Measurements from ENCODE around the gene MFSD2A. TPM values are rescaled to one million over a fixed set of nuclear protein-coding genes. Genes with fewer than 3 reads are reported as not detected.
A peak's percentile ranks its signal among the peaks of the same experiment; 100 is the strongest.

MFSD2A gene
- total RNA-seq, 1 experiment from 2014 or later: 19.9 TPM

GRCh38 chr1:39977202-39977601, 22.3 kb downstream of the MFSD2A start:
- Histone ChIP-seq H3K14ac (ENCODE audit: insufficient read depth, low read length) (no peak overlapping the region), H3K23me2 (ENCODE audit: insufficient read length, low read depth, low read length, poor library complexity, severe bottlenecking) (no peaks in the 10 kb centered on the region), H3K4me1 (ENCODE audit: insufficient read depth, low read length) (no peaks in the 10 kb centered on the region; the same call in 1 of the 2 replicates), H2AK5ac (ENCODE audit: insufficient read length, low read length) (no peak overlapping the region), H3K79me1 (ENCODE audit: insufficient read depth, low read depth, low read length, poor library complexity, severe bottlenecking) (no peaks in the 10 kb centered on the region), H3K18ac (ENCODE audit: insufficient read length, low read depth, low read length) (no peak overlapping the region), H3K9me3 (ENCODE audit: control insufficient read depth, low read depth, low read length) (no peaks in the 10 kb centered on the region), H2BK120ac (ENCODE audit: low read depth, low read length, poor library complexity, severe bottlenecking) (no peak overlapping the region), H3T11ph (ENCODE audit: low read length) (peak overlapping the region; percentile 78), H2BK20ac (ENCODE audit: low read depth, low read length, poor library complexity, severe bottlenecking) (no peak overlapping the region), H3K4ac (ENCODE audit: low read depth, low read length) (no peak overlapping the region; the same call in 1 of the 2 replicates), H4K20me1 (ENCODE audit: control insufficient read depth, insufficient read depth, insufficient read length) (no peaks in the 10 kb centered on the region), H3K79me2 (ENCODE audit: insufficient read depth, low read length) (no peaks in the 10 kb centered on the region), H2BK12ac (ENCODE audit: insufficient read length, low read depth, low read length) (no peak overlapping the region), H3K23ac (ENCODE audit: insufficient read length, low read depth, low read length) (no peak overlapping the region), H3K27ac (ENCODE audit: insufficient read length, low read depth, low read length) (peak overlapping the region; percentile 32), H3K56ac (ENCODE audit: insufficient read length, low read depth, low read length) (no peak overlapping the region), H3K4me2 (ENCODE audit: insufficient read depth, insufficient read length, low read length) (no peak overlapping the region), H2BK15ac (ENCODE audit: low read depth, low read length) (no peak overlapping the region), H4K91ac (ENCODE audit: insufficient read length, low read depth, low read length) (no peak overlapping the region), H2AFZ (ENCODE audit: low read length) (no peak overlapping the region), H4K5ac (ENCODE audit: insufficient read length, low read depth, low read length) (no peak overlapping the region), H2BK5ac (ENCODE audit: insufficient read length, low read length) (no peak overlapping the region), H3K9ac (ENCODE audit: extremely low read depth, insufficient read length, low read length) (no peak overlapping the region), H4K8ac (replicated peaks; ENCODE audit: insufficient read length, low read depth, low read length) (no peak overlapping the region), H3K27me3 (ENCODE audit: insufficient read depth, low read length) (no peaks in the 10 kb centered on the region)
- no peak overlapping the region for H3K4me3 Mint-ChIP-seq
- no peaks in the 10 kb centered on the region; the same call in 1 of the 2 replicates for H3K27me3 Mint-ChIP-seq (ENCODE audit: low read depth)
- no peak for DNase-seq
- peaks cover 40 to 47% of the 10 kb centered on the region in 2 experiments for H3K4me1 Mint-ChIP-seq
- no peak for TF ChIP-seq CTCF (conservative IDR thresholded peaks at IDR 0.05)
- WGBS (ENCODE audit: extremely low coverage, insufficient read length, low lambda C conversion rate): 100% methylated on average over 1 of the region's 1 CpG
- H3K9me3 Mint-ChIP-seq: peaks cover 5% of the 10 kb centered on the region in 2 experiments; a peak in 3 of 5 replicates
- peak overlapping the region in 1 of 3 experiments; percentile 83; a peak in 2 of 7 replicates for H3K27ac Mint-ChIP-seq
- peaks cover 0 to 9% (median 5%) of the 10 kb centered on the region in 3 experiments; a peak in 4 of 7 replicates for H3K36me3 Mint-ChIP-seq (ENCODE audit: insufficient read depth in 1 of 3, low read depth in 3 of 3)

Measured in H9 (cell line).